ENCODE data around the gene ANKRD13D. TPM values are rescaled to one million over a fixed set of nuclear protein-coding genes. Genes with fewer than 3 reads are reported as not detected.

Gene ANKRD13D
- polyA plus RNA-seq, 4 donors = 7.8 to 26.0 (median 20.1) TPM

- Histone ChIP-seq H3K36me3 (ENCODE audit: control insufficient read depth in 3 of 3, insufficient read depth in 2 of 3, low read depth in 1 of 3, low read length in 3 of 3) (peaks cover 6 to 67% (median 8%) of the 10 kb centered on the region in 3 donors), H3K27ac (ENCODE audit: low read depth in 1 of 3, low read length in 2 of 3) (peak overlapping the region in 1 of 3 donors; percentile 52), H3K9me3 (ENCODE audit: control insufficient read depth in 2 of 2, insufficient read depth in 1 of 2, low read depth in 1 of 2, low read length in 1 of 2) (no peaks in the 10 kb centered on the region), H3K4me3 (ENCODE audit: low read depth in 1 of 3, low read length in 3 of 3) (peak overlapping the region; percentile 58 to 76 (median 63)), H3K27me3 (ENCODE audit: control insufficient read depth in 3 of 3, insufficient read depth in 3 of 3, low read length in 3 of 3) (no peaks in the 10 kb centered on the region), H3K4me1 (ENCODE audit: control insufficient read depth in 3 of 3, insufficient read depth in 2 of 3, low read depth in 1 of 3, low read length in 2 of 3) (peaks cover 3 to 29% (median 8%) of the 10 kb centered on the region in 3 donors)
- 34 to 53% (median 39%) methylated on average over 32 to 36 of the region's 36 CpGs for WGBS, 3 donors
- no peak for FAIRE-seq
- DNase-seq = no peak
These were observed 762 bp downstream of the ANKRD13D start for GRCh38 chr11:67289651-67290479.

GRCh38 chr11:67290801-67291200, 1.7 kb downstream of the ANKRD13D start:
- peak overlapping the region in 1 of 3 donors; percentile 21 for H3K27ac ChIP-seq (ENCODE audit: low read depth in 1 of 3, low read length in 2 of 3)
- H3K27me3 ChIP-seq (ENCODE audit: control insufficient read depth in 3 of 3, insufficient read depth in 3 of 3, low read length in 3 of 3) = no peaks in the 10 kb centered on the region
- no peak for FAIRE-seq
- WGBS, 3 donors = 78 to 94% (median 86%) methylated on average over 7 of the region's 7 CpGs
- H3K4me1 ChIP-seq (ENCODE audit: control insufficient read depth in 3 of 3, insufficient read depth in 2 of 3, low read depth in 1 of 3, low read length in 2 of 3) = peaks cover 3 to 29% (median 8%) of the 10 kb centered on the region in 3 donors
- H3K9me3 ChIP-seq (ENCODE audit: control insufficient read depth in 2 of 2, insufficient read depth in 1 of 2, low read depth in 1 of 2, low read length in 1 of 2) = peaks cover 0 to 4% of the 10 kb centered on the region in 2 donors
- peaks cover 0 to 64% (median 3%) of the 10 kb centered on the region in 3 donors for H3K36me3 ChIP-seq (ENCODE audit: control insufficient read depth in 3 of 3, insufficient read depth in 2 of 3, low read depth in 1 of 3, low read length in 3 of 3)
- no peak for DNase-seq
- H3K4me3 ChIP-seq (ENCODE audit: low read depth in 1 of 3, low read length in 3 of 3) = no peak overlapping the region

DNA sequence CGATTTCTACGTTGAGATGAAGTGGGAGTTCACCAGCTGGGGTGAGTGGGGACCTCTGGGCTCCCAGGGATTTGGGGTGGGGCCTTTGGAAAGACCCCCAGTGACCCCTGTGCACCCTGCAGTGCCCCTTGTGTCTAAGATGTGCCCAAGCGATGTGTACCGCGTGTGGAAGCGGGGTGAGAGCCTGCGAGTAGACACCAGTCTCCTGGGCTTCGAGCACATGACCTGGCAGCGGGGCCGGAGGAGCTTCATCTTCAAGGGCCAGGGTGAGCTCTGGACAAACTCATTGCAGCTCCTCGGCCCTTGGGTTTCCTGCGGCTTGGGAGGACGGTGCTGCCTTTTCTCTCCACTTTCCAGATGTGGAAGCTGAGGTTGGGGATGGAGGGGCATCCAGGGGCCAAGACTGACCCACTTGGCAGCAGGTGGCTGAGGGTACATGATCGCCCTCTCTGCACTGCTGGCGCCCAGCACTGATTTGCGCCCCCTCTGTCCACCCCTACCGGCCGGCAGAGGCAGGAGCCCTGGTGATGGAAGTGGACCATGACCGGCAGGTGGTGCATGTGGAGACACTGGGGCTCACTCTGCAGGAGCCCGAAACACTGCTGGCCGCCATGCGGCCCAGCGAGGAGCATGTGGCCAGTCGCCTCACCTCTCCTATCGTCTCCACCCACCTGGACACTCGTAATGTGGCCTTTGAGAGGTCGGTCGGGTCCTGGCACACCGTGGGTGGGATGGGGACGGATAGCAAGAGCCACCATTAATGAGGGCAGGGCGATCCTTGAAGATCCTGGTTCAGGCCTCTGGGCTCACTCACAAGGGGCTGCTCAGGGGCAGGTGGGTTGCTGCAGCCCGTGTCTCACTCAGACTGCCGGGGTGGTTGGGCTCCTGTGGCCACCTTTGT, 2.6 kb downstream of the ANKRD13D start:
- H3K27me3 ChIP-seq (ENCODE audit: control insufficient read depth in 3 of 3, insufficient read depth in 3 of 3, low read length in 3 of 3) = no peaks in the 10 kb centered on the region
- peaks cover 0 to 7% of the 10 kb centered on the region in 2 donors for H3K9me3 ChIP-seq (ENCODE audit: control insufficient read depth in 2 of 2, insufficient read depth in 1 of 2, low read depth in 1 of 2, low read length in 1 of 2)
- no peak for FAIRE-seq
- H3K36me3 ChIP-seq (ENCODE audit: control insufficient read depth in 3 of 3, insufficient read depth in 2 of 3, low read depth in 1 of 3, low read length in 3 of 3) = peaks cover 0 to 58% (median 0%) of the 10 kb centered on the region in 3 donors
- no peak overlapping the region for H3K4me3 ChIP-seq (ENCODE audit: low read depth in 1 of 3, low read length in 3 of 3)
- no peak overlapping the region for H3K27ac ChIP-seq (ENCODE audit: low read depth in 1 of 3, low read length in 2 of 3)
- no peak for DNase-seq
- H3K4me1 ChIP-seq (ENCODE audit: control insufficient read depth in 3 of 3, insufficient read depth in 2 of 3, low read depth in 1 of 3, low read length in 2 of 3) = peaks cover 3 to 28% (median 8%) of the 10 kb centered on the region in 3 donors
- WGBS, 3 donors = 93 to 94% (median 93%) methylated on average over 32 to 33 of the region's 33 CpGs

DNA sequence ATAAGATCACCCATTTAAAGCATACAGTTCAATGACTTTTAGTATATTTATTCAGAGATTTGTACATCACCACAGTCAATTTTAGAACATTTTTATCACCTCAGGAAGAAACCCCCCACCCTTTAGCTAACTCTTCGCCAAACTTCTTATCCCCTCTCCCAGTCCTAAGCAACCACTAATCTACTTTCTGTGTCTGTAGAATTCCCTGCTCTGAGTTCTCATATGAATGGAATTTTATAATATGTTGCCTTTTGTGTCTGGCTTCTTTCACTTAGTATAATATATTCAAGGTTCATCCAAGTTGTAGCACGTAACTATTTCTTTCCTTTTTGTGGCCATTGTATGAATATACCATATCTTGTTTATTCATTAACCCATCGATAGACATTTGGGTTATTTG, 3.6 kb downstream of the ANKRD13D start:
- FAIRE-seq = no peak
- H3K27ac ChIP-seq (ENCODE audit: low read depth in 1 of 3, low read length in 2 of 3) = no peak overlapping the region
- no peaks in the 10 kb centered on the region for H3K27me3 ChIP-seq (ENCODE audit: control insufficient read depth in 3 of 3, insufficient read depth in 3 of 3, low read length in 3 of 3)
- DNase-seq = no peak
- peaks cover 0 to 52% (median 0%) of the 10 kb centered on the region in 3 donors for H3K36me3 ChIP-seq (ENCODE audit: control insufficient read depth in 3 of 3, insufficient read depth in 2 of 3, low read depth in 1 of 3, low read length in 3 of 3)
- peaks cover 3 to 19% (median 7%) of the 10 kb centered on the region in 3 donors for H3K4me1 ChIP-seq (ENCODE audit: control insufficient read depth in 3 of 3, insufficient read depth in 2 of 3, low read depth in 1 of 3, low read length in 2 of 3)
- no peak overlapping the region for H3K4me3 ChIP-seq (ENCODE audit: low read depth in 1 of 3, low read length in 3 of 3)
- H3K9me3 ChIP-seq (ENCODE audit: control insufficient read depth in 2 of 2, insufficient read depth in 1 of 2, low read depth in 1 of 2, low read length in 1 of 2) = peaks cover 0 to 8% of the 10 kb centered on the region in 2 donors
- WGBS, 3 donors = 59 to 63% (median 62%) methylated on average over 3 of the region's 3 CpGs

DNA sequence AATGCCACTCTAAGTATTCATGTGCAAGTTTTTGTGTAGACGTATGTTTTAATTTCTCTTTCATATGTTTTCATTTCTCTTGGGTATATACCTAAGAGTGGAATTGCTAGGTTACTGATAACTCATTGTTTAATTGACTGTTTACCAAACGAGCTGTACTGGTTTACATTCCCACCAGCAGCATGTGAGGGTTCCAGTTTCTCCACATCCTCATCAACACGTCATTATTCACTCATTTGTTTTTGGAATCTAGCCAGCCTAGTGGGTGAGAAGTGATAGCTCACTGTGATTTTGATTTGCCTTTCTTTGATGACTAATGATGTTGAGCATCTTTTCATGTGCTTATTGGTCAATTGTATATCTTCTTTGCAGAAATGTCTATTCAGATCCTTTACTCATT, 4.0 kb downstream of the ANKRD13D start:
- no peak for DNase-seq
- FAIRE-seq = no peak

DNA sequence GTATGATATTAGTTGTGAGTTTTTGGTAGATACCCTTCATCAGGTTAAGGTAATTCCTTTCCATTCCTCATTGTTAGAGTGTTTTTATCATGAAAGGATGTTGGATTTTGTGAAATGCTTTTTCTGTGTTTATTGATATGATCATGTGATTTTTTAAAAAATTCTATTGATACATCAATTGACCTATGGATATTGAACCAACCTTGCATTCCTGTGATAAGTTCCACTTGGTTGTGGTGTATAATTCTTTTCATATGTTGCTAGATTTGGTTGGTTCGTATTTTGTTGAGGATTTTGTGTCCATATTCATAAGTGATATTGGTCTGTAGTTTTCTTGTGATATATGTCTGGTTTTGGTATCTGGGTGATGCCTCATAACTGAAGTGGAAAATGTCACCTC, 6.7 kb downstream of the ANKRD13D start:
- 95 to 100% (median 96%) methylated on average over 1 of the region's 1 CpG for WGBS, 3 donors

More for the DNA sequence above, 4.0 kb downstream of the ANKRD13D start:
- H3K27me3 ChIP-seq (ENCODE audit: control insufficient read depth in 3 of 3, insufficient read depth in 3 of 3, low read length in 3 of 3) = no peaks in the 10 kb centered on the region
- no peak overlapping the region for H3K4me3 ChIP-seq (ENCODE audit: low read depth in 1 of 3, low read length in 3 of 3)
- H3K27ac ChIP-seq (ENCODE audit: low read depth in 1 of 3, low read length in 2 of 3) = no peak overlapping the region
- H3K36me3 ChIP-seq (ENCODE audit: control insufficient read depth in 3 of 3, insufficient read depth in 2 of 3, low read depth in 1 of 3, low read length in 3 of 3) = peaks cover 0 to 47% (median 0%) of the 10 kb centered on the region in 3 donors
- peaks cover 0 to 15% (median 3%) of the 10 kb centered on the region in 3 donors for H3K4me1 ChIP-seq (ENCODE audit: control insufficient read depth in 3 of 3, insufficient read depth in 2 of 3, low read depth in 1 of 3, low read length in 2 of 3)
- peaks cover 0 to 8% of the 10 kb centered on the region in 2 donors for H3K9me3 ChIP-seq (ENCODE audit: control insufficient read depth in 2 of 2, insufficient read depth in 1 of 2, low read depth in 1 of 2, low read length in 1 of 2)
- WGBS, 3 donors = 34 to 43% (median 42%) methylated on average over 3 of the region's 3 CpGs

GRCh38 chr11:67298786-67299185, 9.7 kb downstream of the ANKRD13D start:
- Histone ChIP-seq H3K27ac (ENCODE audit: low read depth in 1 of 3, low read length in 2 of 3) (no peak overlapping the region), H3K36me3 (ENCODE audit: control insufficient read depth in 3 of 3, insufficient read depth in 2 of 3, low read depth in 1 of 3, low read length in 3 of 3) (peaks cover 0 to 54% (median 2%) of the 10 kb centered on the region in 3 donors), H3K4me1 (ENCODE audit: control insufficient read depth in 3 of 3, insufficient read depth in 2 of 3, low read depth in 1 of 3, low read length in 2 of 3) (peaks cover 0 to 12% (median 0%) of the 10 kb centered on the region in 3 donors), H3K27me3 (ENCODE audit: control insufficient read depth in 3 of 3, insufficient read depth in 3 of 3, low read length in 3 of 3) (no peaks in the 10 kb centered on the region), H3K9me3 (ENCODE audit: control insufficient read depth in 2 of 2, insufficient read depth in 1 of 2, low read depth in 1 of 2, low read length in 1 of 2) (peaks cover 0 to 8% of the 10 kb centered on the region in 2 donors), H3K4me3 (ENCODE audit: low read depth in 1 of 3, low read length in 3 of 3) (no peak overlapping the region)
- FAIRE-seq (no peak), DNase-seq (no peak)
- 91 to 96% (median 93%) methylated on average over 7 of the region's 7 CpGs for WGBS, 3 donors

More for the DNA sequence above, 6.7 kb downstream of the ANKRD13D start:
- Histone ChIP-seq H3K4me3 (ENCODE audit: low read depth in 1 of 3, low read length in 3 of 3) (no peak overlapping the region), H3K27me3 (ENCODE audit: control insufficient read depth in 3 of 3, insufficient read depth in 3 of 3, low read length in 3 of 3) (no peaks in the 10 kb centered on the region), H3K36me3 (ENCODE audit: control insufficient read depth in 3 of 3, insufficient read depth in 2 of 3, low read depth in 1 of 3, low read length in 3 of 3) (peaks cover 0 to 58% (median 0%) of the 10 kb centered on the region in 3 donors), H3K27ac (ENCODE audit: low read depth in 1 of 3, low read length in 2 of 3) (no peak overlapping the region), H3K4me1 (ENCODE audit: control insufficient read depth in 3 of 3, insufficient read depth in 2 of 3, low read depth in 1 of 3, low read length in 2 of 3) (peaks cover 0 to 3% (median under 1%) of the 10 kb centered on the region in 3 donors), H3K9me3 (ENCODE audit: control insufficient read depth in 2 of 2, insufficient read depth in 1 of 2, low read depth in 1 of 2, low read length in 1 of 2) (peaks cover 0 to 8% of the 10 kb centered on the region in 2 donors)
- FAIRE-seq (no peak), DNase-seq (no peak)
